Testis (tissue), 2 donors: ENCODE results near the gene IFT25.

Source experiments
- POLR2A ChIP-seq: fragments of 450-650 bp; IDR thresholded peaks from one replicate; pipeline ENCODE4 v1.6.1; 2017; ENCODE audit warnings: antibody characterized with exemption, mild to moderate bottlenecking, moderate library complexity
- TF ChIP-seq, protein P1 (sequence below), 3 experiments: fragments of 450-650 bp in 2 of 3; fragments of 200-600 bp in 1 of 3; sonication (generic) in 1 of 3; IDR thresholded peaks; one replicate each; pipeline ENCODE4 v1.5.1; 2016 to 2019; ENCODE audit warnings: antibody characterized with exemption in 3 of 3, mild to moderate bottlenecking in 2 of 3, moderate library complexity in 1 of 3

DNA sequence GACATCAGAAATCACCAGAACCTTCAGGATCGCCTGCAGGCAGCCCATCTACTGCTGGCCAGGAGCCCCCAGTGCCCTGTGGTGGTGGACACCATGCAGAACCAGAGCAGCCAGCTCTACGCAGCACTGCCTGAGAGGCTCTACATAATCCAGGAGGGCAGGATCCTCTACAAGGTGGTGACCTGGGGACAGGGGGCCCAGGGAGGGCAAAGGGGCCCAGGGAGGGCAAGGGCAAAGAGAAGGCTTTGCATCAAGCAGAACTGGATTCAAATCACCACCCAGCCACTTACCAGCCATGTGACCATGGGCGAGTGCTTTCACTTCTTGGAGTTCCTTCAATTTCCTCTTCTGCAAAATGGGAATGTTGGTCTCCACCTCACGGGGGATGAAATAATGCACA, 39.4 kb downstream of the IFT25 start:
- TF ChIP-seq, protein P1, sequence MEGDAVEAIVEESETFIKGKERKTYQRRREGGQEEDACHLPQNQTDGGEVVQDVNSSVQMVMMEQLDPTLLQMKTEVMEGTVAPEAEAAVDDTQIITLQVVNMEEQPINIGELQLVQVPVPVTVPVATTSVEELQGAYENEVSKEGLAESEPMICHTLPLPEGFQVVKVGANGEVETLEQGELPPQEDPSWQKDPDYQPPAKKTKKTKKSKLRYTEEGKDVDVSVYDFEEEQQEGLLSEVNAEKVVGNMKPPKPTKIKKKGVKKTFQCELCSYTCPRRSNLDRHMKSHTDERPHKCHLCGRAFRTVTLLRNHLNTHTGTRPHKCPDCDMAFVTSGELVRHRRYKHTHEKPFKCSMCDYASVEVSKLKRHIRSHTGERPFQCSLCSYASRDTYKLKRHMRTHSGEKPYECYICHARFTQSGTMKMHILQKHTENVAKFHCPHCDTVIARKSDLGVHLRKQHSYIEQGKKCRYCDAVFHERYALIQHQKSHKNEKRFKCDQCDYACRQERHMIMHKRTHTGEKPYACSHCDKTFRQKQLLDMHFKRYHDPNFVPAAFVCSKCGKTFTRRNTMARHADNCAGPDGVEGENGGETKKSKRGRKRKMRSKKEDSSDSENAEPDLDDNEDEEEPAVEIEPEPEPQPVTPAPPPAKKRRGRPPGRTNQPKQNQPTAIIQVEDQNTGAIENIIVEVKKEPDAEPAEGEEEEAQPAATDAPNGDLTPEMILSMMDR (IDR thresholded peaks at IDR 0.05), result no peak
- no peak for TF ChIP-seq POLR2A
